GM19043 (cell line): ENCODE results near the gene ZNF287.
"Not testable (repeated sequence)": the region's sequence is repeated elsewhere in the genome, so short reads cannot be mapped to it uniquely, and the experiment has no call there.

Source experiments
- ATAC-seq: cut with Tn5 transposase; IDR thresholded peaks from one replicate; pipeline ENCODE4 v1.9.1; 2021; ENCODE audit warnings: low read depth; ENCODE audit not compliant: unreplicated experiment

Gene ZNF287

DNA sequence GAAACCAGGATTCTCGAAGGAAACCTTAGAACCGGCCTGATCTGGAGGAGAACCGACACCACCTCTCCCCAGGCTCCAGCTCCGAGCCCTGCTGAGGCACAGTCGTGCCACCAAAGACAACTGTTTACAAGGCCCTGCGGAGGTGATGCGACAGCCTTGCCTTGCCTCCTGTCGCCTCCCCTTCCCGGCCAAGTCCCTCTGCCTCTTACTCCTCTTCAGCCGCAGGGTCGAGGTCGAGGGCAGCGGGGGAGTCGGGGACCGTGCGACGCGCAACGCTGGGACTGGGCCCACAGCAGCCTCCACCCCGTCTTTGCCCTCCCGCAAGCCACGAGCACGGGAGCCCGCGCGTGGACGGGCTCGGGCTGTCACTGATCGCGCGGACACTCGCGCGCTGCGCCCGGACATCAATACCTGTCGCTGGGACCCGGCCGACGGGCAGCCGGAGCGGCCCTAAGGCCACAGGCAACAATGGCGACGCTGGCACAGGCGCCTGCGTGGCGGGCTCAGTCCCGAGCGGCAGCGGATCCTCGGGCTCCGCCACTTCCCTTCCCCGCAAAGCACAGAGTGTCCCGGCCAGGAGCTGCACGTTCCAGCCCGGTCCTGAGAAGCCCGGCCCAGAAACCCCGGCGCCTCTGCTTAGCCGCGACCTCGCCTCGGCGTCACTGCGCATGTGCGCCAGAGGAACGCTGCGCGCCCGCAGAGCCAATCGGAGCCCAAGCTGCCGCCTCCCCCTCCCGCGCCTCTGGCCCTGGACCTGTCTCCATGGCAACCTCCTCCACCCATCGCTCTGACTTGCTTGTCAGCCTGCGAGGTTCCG, at the start of gene ZNF287:
Gene ZNF287 (minus strand): TSS at position 664 of the 817 bp plus-strand sequence. CDS start 1,473 bp downstream, outside the sequence.
- ATAC-seq, result peak; percentile 86

DNA sequence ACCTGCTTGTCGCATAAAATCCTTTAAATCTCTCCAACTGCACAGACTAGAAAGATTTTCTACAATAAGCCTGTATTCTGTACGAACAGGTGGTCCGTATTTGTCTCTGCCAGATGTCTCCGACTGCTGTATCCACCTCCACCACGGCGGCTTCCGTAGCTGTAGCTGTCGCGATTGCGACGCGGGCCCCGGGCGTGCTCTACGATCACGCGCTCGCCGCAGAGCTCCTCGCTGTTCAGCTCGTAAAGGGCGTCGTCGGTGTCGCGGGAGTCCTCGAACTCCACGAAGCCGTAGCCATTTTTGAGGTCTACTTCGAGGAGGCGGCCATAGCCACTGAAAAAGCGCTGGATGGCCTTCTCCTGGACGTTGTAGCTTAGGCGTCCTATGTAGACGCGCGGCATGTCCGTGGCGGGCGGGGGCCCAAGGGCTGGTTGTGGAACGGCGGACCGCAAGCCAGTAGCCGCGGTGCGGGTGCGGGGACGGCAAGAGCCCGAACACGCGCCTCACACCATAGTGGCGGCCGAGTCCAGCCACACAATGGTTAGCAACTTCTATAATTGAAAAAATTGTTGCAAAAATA, 48.6 kb upstream of the ZNF287 start:
- ATAC-seq, result no peak

DNA sequence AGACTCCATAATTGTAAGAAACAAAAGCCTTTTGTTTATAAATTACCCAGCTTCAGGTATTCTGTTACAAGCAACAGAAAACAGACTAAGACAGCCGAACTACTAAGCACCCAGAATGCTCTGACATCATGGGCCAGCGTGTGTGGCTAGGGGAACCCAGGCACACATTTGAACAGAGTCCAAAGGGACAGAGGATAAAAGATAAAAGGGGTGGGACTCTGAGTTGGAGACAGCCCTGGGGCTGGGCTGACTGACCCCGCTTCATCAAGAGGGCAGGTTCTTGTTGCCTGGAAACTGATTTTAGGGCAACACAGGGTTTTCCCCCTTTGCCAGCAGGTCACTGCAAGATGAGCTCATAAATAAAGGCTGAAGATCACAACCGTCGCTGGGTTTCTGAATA, 30.5 kb upstream of the ZNF287 start:
- no peak for ATAC-seq

DNA sequence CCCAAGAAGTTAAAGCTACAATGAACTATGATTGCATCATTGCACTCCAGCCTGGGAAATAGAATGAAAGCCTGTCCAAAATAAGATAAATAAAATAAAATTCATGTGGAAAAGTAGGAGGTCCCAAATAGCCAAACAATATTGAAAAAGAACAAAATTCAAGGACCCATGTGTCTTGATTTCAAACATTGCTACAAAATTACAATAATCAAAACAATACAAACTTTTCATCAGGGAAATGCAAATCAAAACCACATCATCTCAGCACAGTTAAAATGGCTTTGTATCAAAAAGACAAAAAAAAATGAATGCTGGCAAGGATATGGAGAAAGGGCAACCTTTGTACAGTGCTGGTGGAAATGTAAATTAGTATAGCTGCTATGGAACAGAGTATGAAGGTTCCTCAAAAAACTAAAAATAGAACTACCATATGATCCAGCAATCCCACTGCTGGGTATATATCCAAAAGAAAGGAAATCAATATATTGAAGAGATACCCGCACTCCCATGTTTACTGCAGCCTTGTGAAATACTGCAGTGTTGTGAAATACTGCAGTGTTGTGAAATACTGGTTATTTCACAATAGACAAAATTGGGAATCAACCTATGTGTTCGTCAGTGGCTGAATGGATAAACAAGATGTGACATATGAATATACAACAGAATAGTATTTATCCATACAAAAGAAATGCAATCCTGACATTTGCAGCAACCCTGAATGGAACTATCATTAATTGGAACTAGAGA, 24.5 kb upstream of the ZNF287 start:
- ATAC-seq, result no peak

DNA sequence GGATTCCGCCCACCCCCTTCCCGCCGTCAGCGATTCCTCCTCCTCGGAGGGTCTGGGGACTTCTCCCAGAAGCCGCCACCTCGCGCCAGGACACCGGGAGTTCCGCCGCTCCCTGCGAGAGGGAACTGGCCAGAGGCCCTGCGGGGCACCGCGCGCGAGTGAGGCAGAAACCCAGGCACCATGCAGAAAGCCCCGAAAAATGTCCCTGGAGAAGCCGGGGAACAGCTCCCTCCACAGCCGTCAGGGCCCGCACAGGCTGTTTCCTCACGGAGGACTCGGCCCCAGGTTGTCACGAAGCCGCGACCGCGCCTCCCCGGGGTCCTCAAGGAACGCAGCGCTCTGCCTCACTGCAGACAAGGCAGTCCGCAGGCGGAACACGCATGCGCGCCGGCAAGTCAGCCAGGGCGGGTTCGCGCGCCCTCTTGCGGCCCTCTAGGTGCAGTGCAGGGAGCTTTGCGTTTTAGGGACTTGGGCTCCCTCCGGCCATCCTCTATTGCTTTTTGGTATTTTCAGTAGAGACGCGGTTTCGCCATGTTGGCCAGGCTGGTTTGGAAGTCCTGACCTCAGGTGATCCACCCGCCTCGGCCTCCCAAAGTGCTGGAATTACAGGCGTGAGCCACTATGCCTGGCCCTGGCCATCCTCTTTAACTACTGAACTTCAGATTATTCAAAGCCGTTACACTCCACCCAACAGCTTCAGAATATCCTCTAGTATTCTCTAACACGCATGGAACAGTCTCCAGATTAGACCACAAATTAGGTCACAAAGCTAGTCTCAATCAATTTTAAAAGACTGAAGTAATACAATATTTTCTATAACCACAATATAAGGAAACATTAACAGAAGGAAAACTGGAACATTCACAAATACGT, 20.3 kb upstream of the ZNF287 start:
- peak; percentile 59 for ATAC-seq

DNA sequence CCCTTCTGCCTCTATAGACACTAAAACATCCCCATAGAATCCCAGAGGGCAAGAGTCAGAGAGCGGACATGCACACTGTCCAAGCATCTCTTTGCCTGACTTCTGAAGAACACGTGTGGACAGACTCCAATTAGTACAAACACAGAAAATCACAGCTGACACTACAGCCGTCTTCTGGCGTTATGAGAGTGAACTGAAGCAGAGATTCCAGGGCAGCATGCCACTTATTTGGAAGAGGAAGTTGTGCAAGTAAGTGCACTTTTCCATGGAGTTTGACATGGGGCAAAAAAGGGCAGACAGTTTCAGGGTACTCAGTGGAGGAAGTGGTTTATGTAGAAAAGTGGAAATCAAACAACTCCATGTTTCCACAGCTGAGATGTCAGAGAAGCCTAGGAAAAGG, 16.8 kb upstream of the ZNF287 start:
- no peak for ATAC-seq

DNA sequence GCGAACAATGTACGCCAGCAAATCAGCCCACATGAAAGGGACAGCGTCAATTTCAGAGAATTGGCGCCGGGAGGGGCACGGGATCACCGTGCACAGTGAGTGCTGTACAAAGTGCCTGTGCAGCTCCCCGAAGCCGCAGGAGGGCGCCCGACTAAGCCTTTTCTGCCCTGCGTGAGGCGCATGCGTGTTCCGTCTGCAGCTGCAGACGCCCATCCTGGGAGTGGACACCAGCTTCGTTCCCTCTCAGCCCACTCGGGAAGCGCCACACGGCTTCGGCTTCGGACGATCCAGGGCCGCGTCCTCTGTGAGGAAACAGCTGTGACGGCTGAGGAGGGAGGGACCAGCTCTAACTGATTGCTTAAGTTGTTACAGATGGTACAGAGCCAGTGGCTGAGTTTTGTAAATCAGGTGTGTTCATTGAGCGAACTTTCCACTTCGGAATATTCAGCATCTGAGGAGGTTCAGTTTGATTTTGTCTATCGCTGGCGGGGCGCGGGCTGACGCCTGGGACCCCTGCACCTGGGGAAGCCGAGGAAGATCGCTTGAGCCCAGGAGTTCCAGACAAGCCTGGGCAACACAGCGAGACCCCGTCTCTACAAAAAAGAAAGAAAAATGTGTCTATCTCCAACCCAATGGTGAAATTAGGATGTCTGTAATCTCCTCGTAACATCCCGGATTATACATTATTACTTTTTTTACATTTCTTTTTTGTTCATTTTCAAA, 15.4 kb upstream of the ZNF287 start:
- no peak for ATAC-seq

DNA sequence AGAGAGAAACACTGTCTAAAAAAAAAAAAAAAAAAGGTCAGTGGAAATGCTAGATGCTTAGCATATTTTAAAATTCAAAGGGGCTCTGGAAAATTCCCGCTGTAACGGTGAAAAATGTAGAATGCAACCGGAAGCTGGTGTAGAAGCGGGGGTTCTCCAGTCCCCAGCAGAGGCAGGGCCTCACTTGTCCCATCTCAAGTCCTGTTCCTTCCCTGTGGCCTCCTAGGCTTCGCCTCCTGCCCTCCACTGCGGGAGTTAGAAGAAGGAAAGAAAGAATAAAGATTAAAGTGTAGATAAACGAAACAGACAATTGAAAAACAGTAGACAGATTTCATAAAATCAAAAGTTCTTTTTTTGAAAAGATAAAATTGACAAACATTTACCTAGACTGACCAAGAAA, 14.8 kb upstream of the ZNF287 start:
- ATAC-seq, result no peak

DNA sequence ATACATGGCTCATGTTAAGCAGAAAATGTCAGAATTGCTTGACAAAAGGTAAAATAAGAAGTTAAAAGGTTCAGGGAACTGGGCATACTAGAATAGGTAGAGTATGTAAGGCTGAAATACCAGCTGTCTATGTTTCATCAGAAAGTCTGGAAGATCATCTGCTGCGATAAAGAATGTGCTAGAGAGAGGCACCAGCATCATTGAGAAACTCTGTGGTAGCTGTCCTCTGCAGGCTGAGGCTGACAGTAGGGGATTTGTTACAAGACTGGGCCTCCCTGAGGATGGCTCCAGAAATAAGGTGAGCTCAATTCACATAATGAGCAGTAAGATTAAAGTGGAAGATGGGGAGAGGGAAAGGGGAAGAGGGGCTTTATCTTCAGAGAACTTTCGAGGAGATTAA, 4.5 kb upstream of the ZNF287 start:
- no peak for ATAC-seq

DNA sequence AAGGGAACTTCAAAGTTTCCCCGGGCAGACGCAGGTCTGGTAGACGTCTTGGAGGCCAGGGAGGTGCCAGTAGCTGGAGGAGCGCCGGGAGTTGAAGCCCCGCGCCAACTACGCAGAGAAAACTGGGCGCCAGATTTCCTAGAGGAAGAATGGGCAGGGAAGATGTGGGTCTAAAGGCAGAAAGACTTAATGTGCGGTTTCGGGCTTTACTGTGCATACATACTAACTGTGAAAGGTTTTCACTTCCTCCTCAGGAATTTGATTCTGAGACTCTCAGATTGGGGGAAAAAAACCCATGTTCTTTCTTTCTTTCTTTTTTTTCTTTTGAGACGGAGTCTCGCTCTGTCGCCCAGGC, 331 bp upstream of the ZNF287 start:
- no peak for ATAC-seq

DNA sequence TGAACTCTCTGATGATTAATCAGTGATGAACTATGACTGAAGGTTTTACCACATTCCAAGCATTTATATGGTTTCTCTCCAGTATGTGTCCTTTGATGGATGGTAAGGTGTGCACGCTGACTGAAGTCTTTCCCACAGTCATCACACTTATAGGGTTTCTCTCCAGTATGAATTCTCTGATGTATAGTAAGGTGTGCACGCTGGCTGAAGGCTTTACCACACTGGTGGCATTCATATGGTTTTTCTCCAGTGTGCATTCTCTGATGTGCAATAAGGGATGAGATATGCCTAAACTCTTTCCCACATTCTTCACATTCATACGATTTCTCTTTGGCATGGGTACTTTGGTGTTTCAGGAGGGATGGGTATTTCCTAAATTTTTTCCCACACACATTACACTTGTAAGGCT, 16.4 kb downstream of the ZNF287 start:
- ATAC-seq, result no peak

DNA sequence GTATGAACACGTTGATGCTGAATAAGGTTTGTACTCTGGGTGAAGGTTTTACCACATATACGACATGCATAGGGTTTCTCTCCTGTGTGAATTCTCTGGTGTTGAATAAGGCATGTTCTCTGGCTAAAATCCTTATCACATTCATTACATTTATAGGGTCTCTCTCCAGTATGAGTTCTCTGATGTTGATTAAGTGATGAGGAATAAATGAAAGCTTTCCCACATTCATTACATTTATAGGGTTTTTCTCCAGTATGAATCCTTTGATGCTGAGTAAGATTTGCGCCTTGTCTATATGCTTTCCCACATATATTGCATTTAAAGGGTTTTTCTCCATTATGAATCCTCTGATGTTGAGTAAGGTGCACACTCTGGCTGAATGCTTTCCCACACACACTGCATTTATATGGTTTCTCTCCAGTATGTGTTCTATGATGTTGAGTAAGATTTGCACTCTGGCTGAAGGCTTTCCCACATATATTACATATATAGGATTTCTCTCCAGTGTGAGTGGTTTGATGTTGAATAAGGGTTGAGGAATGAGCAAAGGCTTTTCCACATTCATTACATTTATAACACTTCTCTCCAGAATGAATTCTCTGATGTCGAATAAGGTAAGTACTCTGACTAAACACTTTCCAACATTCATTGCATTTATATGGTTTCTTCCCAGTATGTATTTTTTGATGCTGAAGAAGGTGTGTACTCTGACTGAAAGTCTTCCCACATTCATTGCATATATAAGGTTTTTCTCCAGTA, 16.9 kb downstream of the ZNF287 start:
- ATAC-seq, result no peak

DNA sequence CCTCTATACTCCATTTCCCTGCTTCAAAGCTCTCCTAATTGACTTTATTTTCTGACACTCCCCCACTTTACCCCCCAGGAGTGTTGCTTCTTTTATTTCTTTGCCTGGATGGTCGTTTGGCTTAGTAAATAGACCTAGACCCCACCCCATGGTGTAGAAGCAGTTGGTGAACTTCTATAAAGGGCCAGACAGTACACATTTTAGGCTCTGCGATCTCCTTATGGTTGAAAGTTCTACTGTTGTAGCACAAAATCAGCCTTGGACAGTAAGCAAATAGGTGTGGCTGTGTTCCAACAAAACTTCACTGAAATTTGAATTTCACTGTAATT, 31.9 kb downstream of the ZNF287 start:
- no peak for ATAC-seq

DNA sequence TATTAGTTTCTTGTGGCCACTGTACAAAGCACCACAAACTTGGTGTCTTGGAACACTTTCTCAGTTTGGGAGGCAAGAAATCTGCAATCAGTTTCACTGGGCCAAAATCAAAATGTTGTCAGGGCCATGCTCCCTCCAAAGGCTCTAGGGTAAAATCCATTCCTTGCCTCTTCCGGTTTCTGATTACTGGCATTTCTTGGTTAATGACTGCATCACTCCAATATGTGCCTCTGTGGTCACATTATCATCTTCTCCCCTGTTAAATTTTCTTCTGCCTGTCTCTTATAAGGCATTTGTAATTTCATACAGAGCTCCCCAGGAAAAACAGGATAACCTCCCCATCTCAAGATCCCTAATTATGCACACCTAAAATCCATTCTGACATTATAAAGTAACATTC, 34.8 kb downstream of the ZNF287 start:
- ATAC-seq, result no peak

DNA sequence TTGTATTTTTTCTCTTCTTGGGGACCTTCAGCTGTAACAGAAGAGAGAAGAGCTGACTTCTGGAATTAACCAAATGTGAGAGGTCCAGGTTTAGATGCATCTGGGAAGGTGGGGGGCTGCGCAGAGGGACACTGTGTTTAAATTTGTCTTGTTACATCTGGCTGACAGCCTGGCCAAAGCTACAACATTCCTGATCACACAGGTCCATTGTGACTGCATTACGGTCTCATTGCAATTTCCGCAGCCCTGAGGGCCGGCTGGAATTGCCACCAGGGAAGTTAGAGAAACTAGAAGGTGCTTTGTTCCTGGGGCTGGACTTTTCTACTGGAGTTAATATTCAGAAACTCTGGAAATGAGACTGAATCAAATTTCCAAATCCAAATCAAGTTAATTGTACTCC, 39.1 kb downstream of the ZNF287 start:
- no peak for ATAC-seq

DNA sequence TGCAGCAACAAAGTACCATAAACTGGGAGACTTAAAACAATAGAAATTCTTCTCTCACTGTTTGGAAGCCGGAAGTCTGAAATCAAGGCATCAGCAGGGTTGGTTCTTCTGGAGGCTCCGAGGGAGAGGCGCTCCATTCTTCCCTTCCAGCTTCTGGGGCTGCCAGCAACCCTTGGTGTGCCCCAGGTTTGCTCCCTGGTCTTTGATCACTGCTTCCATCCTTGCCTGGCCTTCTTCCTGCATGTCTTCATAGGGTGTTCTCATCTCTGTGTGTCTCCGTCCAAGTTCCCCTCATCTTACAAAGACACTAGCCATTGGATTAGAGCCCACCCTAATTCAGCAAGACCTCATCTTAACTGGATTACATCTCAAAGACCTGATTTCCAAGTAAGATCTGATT, 41.7 kb downstream of the ZNF287 start:
- no peak for ATAC-seq

DNA sequence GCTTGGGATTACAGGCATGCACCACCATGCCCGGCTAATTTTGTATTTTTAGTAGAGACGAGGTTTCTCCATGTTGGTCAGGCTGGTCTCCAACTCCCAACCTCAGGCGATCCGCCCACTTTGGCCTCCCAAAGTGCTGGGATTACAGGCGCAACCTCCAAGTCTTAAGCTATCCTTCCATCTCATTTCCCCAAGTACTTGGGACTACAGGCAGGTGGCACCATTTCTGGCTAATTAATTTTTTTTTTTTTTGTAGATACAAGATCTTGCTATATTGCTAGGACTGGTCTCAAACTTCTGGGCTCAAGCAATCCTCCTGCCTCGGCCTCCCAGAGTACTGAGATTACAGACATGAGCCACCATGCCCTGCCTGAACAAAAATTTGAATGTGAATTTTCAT, 43.4 kb downstream of the ZNF287 start:
- ATAC-seq, result not testable (repeated sequence)

DNA sequence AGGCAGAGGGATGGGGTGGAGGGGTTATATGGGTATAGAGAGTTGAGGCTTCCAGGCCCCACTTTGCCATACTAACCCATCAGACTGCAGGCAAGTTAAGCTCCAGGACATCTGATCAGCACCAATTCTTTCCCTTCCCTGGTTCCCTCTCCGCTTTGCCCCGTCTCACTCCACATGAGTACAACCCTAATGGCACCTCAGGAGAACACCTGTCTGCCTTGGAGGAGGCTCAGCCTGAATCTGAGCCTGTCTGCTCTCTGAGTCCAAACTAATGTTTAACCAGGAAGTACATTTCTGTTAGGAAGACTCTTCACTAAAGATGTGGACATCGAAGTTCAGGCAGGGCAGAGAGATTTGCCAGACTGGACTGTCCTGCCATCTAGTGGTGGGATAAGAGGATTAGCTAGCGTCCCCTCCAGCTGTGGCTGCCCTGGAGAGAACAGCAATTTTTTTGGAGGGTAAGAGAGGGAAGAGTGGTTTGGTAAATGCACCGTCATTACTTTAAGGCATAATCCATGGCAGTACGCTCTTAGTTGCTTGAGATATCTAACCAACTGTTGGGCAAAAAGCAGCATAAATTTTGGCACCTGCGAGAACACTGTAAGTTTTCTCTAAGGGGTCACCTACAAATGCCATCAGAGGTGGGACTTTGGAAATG, 47.8 kb downstream of the ZNF287 start:
- peak; percentile 82 for ATAC-seq

DNA sequence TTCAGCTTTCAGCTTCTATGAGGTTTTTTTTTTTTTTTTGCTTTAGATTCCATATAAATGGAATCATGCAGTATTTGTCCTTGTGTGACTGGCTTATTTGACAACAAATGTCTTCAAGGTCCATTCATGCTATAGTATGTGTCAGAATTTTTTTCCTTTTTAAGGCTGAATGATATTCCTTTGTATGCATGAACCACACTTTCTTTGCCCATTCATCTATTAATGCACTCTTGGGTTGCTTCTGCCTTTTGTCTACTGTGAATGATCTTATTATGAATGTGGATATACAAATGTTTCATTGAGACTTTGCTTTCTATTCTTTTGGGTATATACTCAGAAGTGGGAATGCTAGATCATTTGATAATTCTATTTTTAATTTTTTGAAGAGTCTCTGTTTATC, 50.0 kb downstream of the ZNF287 start:
- no peak for ATAC-seq
